Activated B cell treated with CpG ODN at 0.5 μM for 24 hours (primary cell): Measurements from ENCODE around the gene FBXL2. TPM values are rescaled to one million over a fixed set of nuclear protein-coding genes. Genes with fewer than 3 reads are reported as not detected.

Experiments
- ATAC-seq: fragments of 200-7000 bp; cut with Tn5 transposase; one replicate; pipeline ENCODE4 v1.10.0; 2021; ENCODE audit warnings: low read depth, mild to moderate bottlenecking, moderate library complexity
- CTCF ChIA-PET: fragments of 350-600 bp; sonication (Branson Sonifier 250); formaldehyde crosslinking; loops from one replicate; lab custom pipeline; 2021; ENCODE audit warnings: antibody characterized with exemption; lab: Charles Lee
- POLR2A ChIA-PET: fragments of 350-600 bp; sonication (Branson Sonifier 250); formaldehyde crosslinking; loops from one replicate; lab custom pipeline; 2021; ENCODE audit warnings: antibody characterized with exemption; lab: Charles Lee
- DNase-seq: peaks from one replicate; pipeline ENCODE4 v3.0.0; 2022
- H3K27ac Mint-ChIP-seq: one replicate; pipeline ENCODE4 v1.8.0; 2020; ENCODE audit warnings: mixed read lengths
- H3K27me3 Mint-ChIP-seq: one replicate; pipeline ENCODE4 v1.8.0; 2021; ENCODE audit warnings: mixed read lengths
- H3K36me3 Mint-ChIP-seq: one replicate; pipeline ENCODE4 v1.8.0; 2021; ENCODE audit warnings: low read depth, mixed read lengths
- H3K4me1 Mint-ChIP-seq: one replicate; pipeline ENCODE4 v1.8.0; 2021; ENCODE audit warnings: mixed read lengths
- H3K4me3 Mint-ChIP-seq: one replicate; pipeline ENCODE4 v1.8.0; 2020; ENCODE audit warnings: mild to moderate bottlenecking, mixed read lengths
- H3K9me3 Mint-ChIP-seq: one replicate; pipeline ENCODE4 v1.8.0; 2020; ENCODE audit warnings: mixed read lengths
- intact Hi-C: fragments of 100-400 bp; cut with micrococcal nuclease; formaldehyde crosslinking; loops from one replicate; pipeline ENCODE4 v1.15.1; 2024
- total RNA-seq: library from RNA; stranded (reverse); gene quantifications from 2 replicates; pipeline ENCODE4 v1.2.3, GENCODE V29; 2022
- TF ChIP-seq, protein P1 (sequence below): fragments of 200-600 bp; IDR thresholded peaks from one replicate; pipeline ENCODE4 v1.8.0; 2022; ENCODE audit warnings: antibody characterized with exemption, mild to moderate bottlenecking

FBXL2 gene
- total RNA-seq, 1 donor from 2014 or later = not detected

DNA sequence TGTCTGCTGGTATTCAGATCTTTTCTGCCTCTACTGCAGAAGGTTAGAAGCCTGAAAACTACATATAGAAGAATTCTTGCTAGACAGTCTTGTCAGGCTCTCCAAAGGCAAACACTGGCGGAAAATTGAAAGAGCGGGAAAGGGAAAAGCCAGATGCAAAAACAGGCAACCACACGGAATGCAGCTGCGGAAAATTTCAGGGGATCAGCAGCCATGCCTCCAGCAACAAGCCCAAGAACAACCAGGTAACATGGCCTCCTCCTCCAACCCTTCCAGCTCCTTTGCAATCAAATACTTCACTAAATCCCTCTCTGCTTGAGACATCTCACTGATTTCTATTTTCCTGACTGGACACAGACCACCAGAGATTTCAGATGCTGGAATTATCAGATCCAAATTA lies 153.3 kb downstream of the FBXL2 start:
- peaks cover 3% of the 10 kb centered on the region for H3K36me3 Mint-ChIP-seq
- H3K27ac Mint-ChIP-seq = peak overlapping the region; percentile 32
- no peak overlapping the region for H3K4me3 Mint-ChIP-seq
- no peak for ATAC-seq
- no peak for DNase-seq
- no peaks in the 10 kb centered on the region for H3K9me3 Mint-ChIP-seq
- ChIA-PET CTCF (no interaction called here), POLR2A (interaction anchor here (1.2 kb wide), 1 partner anchor 10 kb away, joined by 3 read pairs; no protein-coding TSS in a partner anchor)
- TF ChIP-seq, protein P1, sequence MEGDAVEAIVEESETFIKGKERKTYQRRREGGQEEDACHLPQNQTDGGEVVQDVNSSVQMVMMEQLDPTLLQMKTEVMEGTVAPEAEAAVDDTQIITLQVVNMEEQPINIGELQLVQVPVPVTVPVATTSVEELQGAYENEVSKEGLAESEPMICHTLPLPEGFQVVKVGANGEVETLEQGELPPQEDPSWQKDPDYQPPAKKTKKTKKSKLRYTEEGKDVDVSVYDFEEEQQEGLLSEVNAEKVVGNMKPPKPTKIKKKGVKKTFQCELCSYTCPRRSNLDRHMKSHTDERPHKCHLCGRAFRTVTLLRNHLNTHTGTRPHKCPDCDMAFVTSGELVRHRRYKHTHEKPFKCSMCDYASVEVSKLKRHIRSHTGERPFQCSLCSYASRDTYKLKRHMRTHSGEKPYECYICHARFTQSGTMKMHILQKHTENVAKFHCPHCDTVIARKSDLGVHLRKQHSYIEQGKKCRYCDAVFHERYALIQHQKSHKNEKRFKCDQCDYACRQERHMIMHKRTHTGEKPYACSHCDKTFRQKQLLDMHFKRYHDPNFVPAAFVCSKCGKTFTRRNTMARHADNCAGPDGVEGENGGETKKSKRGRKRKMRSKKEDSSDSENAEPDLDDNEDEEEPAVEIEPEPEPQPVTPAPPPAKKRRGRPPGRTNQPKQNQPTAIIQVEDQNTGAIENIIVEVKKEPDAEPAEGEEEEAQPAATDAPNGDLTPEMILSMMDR = no peak
- H3K4me1 Mint-ChIP-seq = peaks cover 69% of the 10 kb centered on the region
- H3K27me3 Mint-ChIP-seq = no peaks in the 10 kb centered on the region
- intact Hi-C loops = loop anchor here (10.0 kb wide), 1 partner anchor 856 kb away; the partner anchor contains the start of gene DYNC1LI1

DNA sequence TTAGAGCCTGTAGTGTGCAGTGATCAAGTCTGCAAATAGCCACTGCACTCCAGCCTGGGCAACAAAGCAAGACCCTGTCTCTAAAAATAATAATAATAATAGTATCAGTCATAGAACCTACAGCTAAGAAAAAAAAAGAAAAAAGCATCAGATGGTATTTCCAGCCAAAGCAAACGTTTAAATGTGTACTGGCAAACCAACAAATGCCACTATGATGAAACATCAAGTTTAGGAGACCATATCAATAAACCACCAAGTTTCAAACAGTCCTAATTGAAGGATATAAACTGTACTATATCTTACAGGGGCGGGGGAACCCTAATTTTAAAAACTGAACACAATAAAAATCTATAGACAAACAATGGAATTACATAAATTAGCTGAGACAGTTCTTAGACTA lies 156.6 kb downstream of the FBXL2 start:
- H3K4me3 Mint-ChIP-seq = peak overlapping the region; percentile 3
- H3K27me3 Mint-ChIP-seq = no peaks in the 10 kb centered on the region
- no peak for DNase-seq
- no peak for ATAC-seq
- H3K36me3 Mint-ChIP-seq = peaks cover 4% of the 10 kb centered on the region
- H3K9me3 Mint-ChIP-seq = no peaks in the 10 kb centered on the region
- peaks cover 86% of the 10 kb centered on the region for H3K4me1 Mint-ChIP-seq
- no peak overlapping the region for H3K27ac Mint-ChIP-seq
- ChIA-PET POLR2A (no interaction called here), CTCF (interaction anchor here (0.9 kb wide), 1 partner anchor 61 kb away, joined by 4 read pairs; no protein-coding TSS in a partner anchor)
- TF ChIP-seq, protein P1 = no peak
- intact Hi-C loops = loop anchor here (10.0 kb wide), 1 partner anchor 859 kb away; the partner anchor contains the start of gene DYNC1LI1

Other genes starting within 250 kb of the FBXL2 start
- 52.6 and 56.3 TPM in 2 replicates for gene GLB1, start 180.3 kb upstream of the FBXL2 start, total RNA-seq
- 11.8 and 13.1 TPM in 2 replicates for gene TMPPE, start 180.3 kb upstream of the FBXL2 start, total RNA-seq
- 36.5 and 36.6 TPM in 2 replicates for gene CRTAP, start 163.4 kb upstream of the FBXL2 start, total RNA-seq
- 0.05 and 0.33 TPM in 2 replicates for gene SUSD5, start 58.6 kb upstream of the FBXL2 start, total RNA-seq
- gene UBP1, start 163.0 kb downstream of the FBXL2 start, total RNA-seq = 50.1 and 68.6 TPM in 2 replicates